DND-41 (cell line): ENCODE data around the gene FRS3.

Source experiments
- EZH2 ChIP-seq: IDR thresholded peaks from 3 replicates; pipeline ENCODE4 v1.6.1; 2012; ENCODE audit warnings: borderline replicate concordance, low read depth, mild to moderate bottlenecking, moderate library complexity, low read length, inconsistent platforms; ENCODE audit not compliant: severe bottlenecking
- TF ChIP-seq, protein P1 (sequence below): IDR thresholded peaks from 2 replicates; pipeline ENCODE4 v1.5.1; 2012; ENCODE audit warnings: borderline replicate concordance, low read length, moderate library complexity, mild to moderate bottlenecking; ENCODE audit not compliant: poor library complexity, severe bottlenecking; ENCODE audit errors: extremely low read depth

DNA sequence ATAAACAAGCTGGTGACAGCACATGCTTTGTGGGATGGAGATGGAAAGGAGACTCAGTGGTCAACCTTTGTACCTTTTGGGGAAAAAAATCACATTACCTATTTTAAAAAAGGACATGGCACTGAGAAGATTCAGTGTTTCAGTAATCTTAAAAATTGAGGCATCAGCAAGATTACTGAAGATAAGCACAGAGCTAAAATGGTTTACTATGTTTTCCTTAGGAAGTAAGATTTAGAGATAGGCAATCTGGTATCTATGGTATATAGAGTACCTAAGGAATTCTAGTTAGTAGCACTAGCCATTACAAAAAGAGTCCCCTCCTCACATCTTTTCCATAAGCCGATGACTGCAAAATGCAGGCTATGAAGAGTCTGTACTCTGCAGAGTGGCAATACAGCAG is 43.5 kb upstream of the FRS3 start:
- TF ChIP-seq, protein P1, sequence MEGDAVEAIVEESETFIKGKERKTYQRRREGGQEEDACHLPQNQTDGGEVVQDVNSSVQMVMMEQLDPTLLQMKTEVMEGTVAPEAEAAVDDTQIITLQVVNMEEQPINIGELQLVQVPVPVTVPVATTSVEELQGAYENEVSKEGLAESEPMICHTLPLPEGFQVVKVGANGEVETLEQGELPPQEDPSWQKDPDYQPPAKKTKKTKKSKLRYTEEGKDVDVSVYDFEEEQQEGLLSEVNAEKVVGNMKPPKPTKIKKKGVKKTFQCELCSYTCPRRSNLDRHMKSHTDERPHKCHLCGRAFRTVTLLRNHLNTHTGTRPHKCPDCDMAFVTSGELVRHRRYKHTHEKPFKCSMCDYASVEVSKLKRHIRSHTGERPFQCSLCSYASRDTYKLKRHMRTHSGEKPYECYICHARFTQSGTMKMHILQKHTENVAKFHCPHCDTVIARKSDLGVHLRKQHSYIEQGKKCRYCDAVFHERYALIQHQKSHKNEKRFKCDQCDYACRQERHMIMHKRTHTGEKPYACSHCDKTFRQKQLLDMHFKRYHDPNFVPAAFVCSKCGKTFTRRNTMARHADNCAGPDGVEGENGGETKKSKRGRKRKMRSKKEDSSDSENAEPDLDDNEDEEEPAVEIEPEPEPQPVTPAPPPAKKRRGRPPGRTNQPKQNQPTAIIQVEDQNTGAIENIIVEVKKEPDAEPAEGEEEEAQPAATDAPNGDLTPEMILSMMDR = no peak
- TF ChIP-seq EZH2 = no peak
